Measurements from ENCODE around the gene EPN3.

EPN3 gene

GRCh38 chr17:50532452-50533024, at the start of gene EPN3:
Gene EPN3 (plus strand): TSS chr17:50532735. CDS start chr17:50536557, 3,822 bp downstream.
- no peak for DNase-seq

- no peak for DNase-seq
Observed at GRCh38 chr17:50483266-50483665, 49.3 kb upstream of the EPN3 start.

- DNase-seq: no peak
Observed at GRCh38 chr17:50484386-50485155, 48.0 kb upstream of the EPN3 start.

- no peak for DNase-seq
Observed at GRCh38 chr17:50487213-50488096, 45.1 kb upstream of the EPN3 start.

GRCh38 chr17:50488880-50489279, 43.7 kb upstream of the EPN3 start:
- DNase-seq: no peak

- DNase-seq: no peak
Observed at GRCh38 chr17:50491505-50491904, 41.0 kb upstream of the EPN3 start.

- no peak for DNase-seq
Observed at GRCh38 chr17:50492214-50492613, 40.3 kb upstream of the EPN3 start.

GRCh38 chr17:50493744-50494143, 38.8 kb upstream of the EPN3 start:
- DNase-seq: no peak

- no peak for DNase-seq
Observed at GRCh38 chr17:50495217-50495823, 37.2 kb upstream of the EPN3 start.

- no peak for DNase-seq
Observed at GRCh38 chr17:50495918-50496317, 36.6 kb upstream of the EPN3 start.

- no peak for DNase-seq
Observed at GRCh38 chr17:50498021-50498874, 34.3 kb upstream of the EPN3 start.

GRCh38 chr17:50499270-50499669, 33.3 kb upstream of the EPN3 start:
- no peak for DNase-seq

GRCh38 chr17:50499721-50500120, 32.8 kb upstream of the EPN3 start:
- DNase-seq: no peak

- DNase-seq: peak in 1 of 2 experiments; percentile 22
Observed at GRCh38 chr17:50501054-50501453, 31.5 kb upstream of the EPN3 start.

GRCh38 chr17:50502301-50502990, 30.1 kb upstream of the EPN3 start:
- DNase-seq: no peak

- DNase-seq: no peak
Observed at GRCh38 chr17:50505591-50506130, 26.9 kb upstream of the EPN3 start.

GRCh38 chr17:50506298-50506697, 26.2 kb upstream of the EPN3 start:
- no peak for DNase-seq

GRCh38 chr17:50507871-50508572, 24.5 kb upstream of the EPN3 start, which contains the start of gene MYCBPAP:
Gene MYCBPAP (plus strand): TSS chr17:50508439. CDS start chr17:50508675, 236 bp downstream.
- peak; percentile 73 to 74 for DNase-seq

GRCh38 chr17:50508573-50509460, 23.7 kb upstream of the EPN3 start:
- DNase-seq: no peak

All from stimulated activated CD4-positive, alpha-beta T cell treated with anti-CD3 and anti-CD28 coated beads, Interleukin-4, amount 100 ng/mL, for 4 hours (primary cell).